Islet precursor cell (in vitro differentiated cells): ENCODE data around the gene SNRNP70.

Source experiments
- DNase-seq: peaks from one replicate; pipeline ENCODE4 v3.0.0-alpha.2; 2018

The SNRNP70 gene

GRCh38 chr19:49102303-49102702 lies 17.1 kb downstream of the SNRNP70 start:
- no peak for DNase-seq

- no peak for DNase-seq
Observed at GRCh38 chr19:49103331-49104085, 18.3 kb downstream of the SNRNP70 start.

GRCh38 chr19:49104229-49104864 lies 19.1 kb downstream of the SNRNP70 start:
- DNase-seq: no peak

GRCh38 chr19:49106648-49107135 lies 21.4 kb downstream of the SNRNP70 start:
- DNase-seq: peak; percentile 78

GRCh38 chr19:49107625-49108459 lies 22.6 kb downstream of the SNRNP70 start:
- no peak for DNase-seq

GRCh38 chr19:49109051-49109450 lies 23.8 kb downstream of the SNRNP70 start:
- no peak for DNase-seq

GRCh38 chr19:49109569-49110233 lies 24.4 kb downstream of the SNRNP70 start:
- no peak for DNase-seq

GRCh38 chr19:49110567-49110966 lies 25.3 kb downstream of the SNRNP70 start:
- DNase-seq: no peak

- no peak for DNase-seq
Observed at GRCh38 chr19:49111218-49111998, 26.2 kb downstream of the SNRNP70 start.

- DNase-seq: peak; percentile 92
Observed at GRCh38 chr19:49113762-49114629, 28.7 kb downstream of the SNRNP70 start, which contains the start of gene LIN7B. LIN7B (plus strand) TSS chr19:49114370; CDS start chr19:49114405, 35 bp downstream.

- peak; percentile 82 for DNase-seq
Observed at GRCh38 chr19:49114630-49115363, 29.5 kb downstream of the SNRNP70 start.

- no peak for DNase-seq
Observed at GRCh38 chr19:49116544-49116943, 31.3 kb downstream of the SNRNP70 start.

GRCh38 chr19:49117677-49118564 lies 32.7 kb downstream of the SNRNP70 start:
- no peak for DNase-seq

GRCh38 chr19:49118565-49119410 lies 33.5 kb downstream of the SNRNP70 start, which contains the start of gene C19orf73:
C19orf73 (minus strand) TSS chr19:49119143; CDS start chr19:49119022, 121 bp downstream.
- peak; percentile 96 for DNase-seq

- DNase-seq: peak; percentile 91
Observed at GRCh38 chr19:49119411-49120324, 34.4 kb downstream of the SNRNP70 start, which contains the start of gene PPFIA3. PPFIA3 (plus strand) TSS chr19:49119544; CDS start chr19:49127874, 8,330 bp downstream.

GRCh38 chr19:49120325-49120683 lies 35.1 kb downstream of the SNRNP70 start:
- DNase-seq: no peak

- DNase-seq: no peak
Observed at GRCh38 chr19:49120868-49121267, 35.6 kb downstream of the SNRNP70 start.
